Measurements from ENCODE around the gene SPATA19.

- no peak for TF ChIP-seq GATA2 (IDR thresholded peaks at IDR 0.05; ENCODE audit: low read depth, low read length)
- TF ChIP-seq GATA3 (IDR thresholded peaks at IDR 0.05; ENCODE audit: low read depth, low read length), result no peak
These were observed 44.0 kb downstream of the SPATA19 start for GRCh38 chr11:133801356-133801755.
